IMR-90 (cell line): ENCODE data around the gene C9orf50. TPM values are rescaled to one million over a fixed set of nuclear protein-coding genes. Genes with fewer than 3 reads are reported as not detected.

Experiments used
- ATAC-seq: fragments of 200-7000 bp; cut with Tn5 transposase; 2 replicates; pipeline ENCODE4 v1.9.1; 2020; ENCODE audit warnings: low read depth, mild to moderate bottlenecking, moderate library complexity
- BruUV-seq: library from RNA; stranded (reverse); fragments of 400-500 nt; replicated peaks from 2 replicates; lab custom pipeline; 2021; lab: Mats Ljungman, UMichigan
- CTCF ChIA-PET: fragments of 300-600 bp; formaldehyde crosslinking; extraction: SDS; loops from one replicate; lab custom pipeline; 2021; ENCODE audit warnings: antibody characterized with exemption; lab: Yijun Ruan, JAX
- POLR2A ChIA-PET: fragments of 300-600 bp; sonication (Branson Sonifier 250); formaldehyde crosslinking; loops from one replicate; lab custom pipeline; 2022; ENCODE audit warnings: antibody characterized with exemption; ENCODE audit not compliant: unreplicated experiment; lab: Charles Lee
- DNase-seq: peaks from one replicate; pipeline ENCODE4 v3.0.0; 2013
- H2AFZ ChIP-seq: replicated peaks from 2 replicates; pipeline ENCODE3; 2013; ENCODE audit warnings: low read length, mild to moderate bottlenecking; ENCODE audit not compliant: poor library complexity
- H2AK5ac ChIP-seq: 2 replicates; pipeline ENCODE4 v1.6.1; 2013; ENCODE audit warnings: low read depth, low read length, inconsistent platforms
- H2AK9ac ChIP-seq: replicated peaks from 2 replicates; pipeline ENCODE3; 2013; ENCODE audit warnings: mild to moderate bottlenecking, low read depth, low read length, moderate library complexity; ENCODE audit not compliant: poor library complexity
- H2BK120ac ChIP-seq: 2 replicates; pipeline ENCODE4 v1.6.1; 2013; ENCODE audit warnings: low read depth, low read length, inconsistent platforms
- H2BK15ac ChIP-seq: 3 replicates; pipeline ENCODE4 v1.6.1; 2013; ENCODE audit warnings: low read depth, low read length, inconsistent platforms
- H2BK20ac ChIP-seq: 2 replicates; pipeline ENCODE4 v1.6.1; 2013; ENCODE audit warnings: low read depth, mild to moderate bottlenecking, inconsistent platforms, low read length, moderate library complexity
- H2BK5ac ChIP-seq: 2 replicates; pipeline ENCODE4 v1.6.1; 2013; ENCODE audit warnings: mild to moderate bottlenecking, low read depth, low read length, inconsistent platforms; ENCODE audit not compliant: poor library complexity, severe bottlenecking
- H3K14ac ChIP-seq: replicated peaks from 2 replicates; pipeline ENCODE4 v1.6.1; 2013; ENCODE audit warnings: low read depth, low read length, inconsistent platforms
- H3K18ac ChIP-seq: 2 replicates; pipeline ENCODE4 v1.6.1; 2013; ENCODE audit warnings: low read depth, low read length, control low read depth
- H3K23ac ChIP-seq: 2 replicates; pipeline ENCODE4 v1.6.1; 2013; ENCODE audit warnings: low read depth, low read length, inconsistent platforms
- H3K27ac ChIP-seq: 2 replicates; pipeline ENCODE4 v1.5.1; 2013; ENCODE audit warnings: mild to moderate bottlenecking, control low read depth, low read length; ENCODE audit not compliant: insufficient read depth
- H3K27me3 ChIP-seq: 2 replicates; pipeline ENCODE4 v1.6.1; 2013; ENCODE audit warnings: low read length; ENCODE audit not compliant: control insufficient read depth, insufficient read depth
- H3K36me3 ChIP-seq: 2 replicates; pipeline ENCODE4 v1.6.1; 2013; ENCODE audit warnings: low read length, mixed read lengths; ENCODE audit not compliant: control insufficient read depth, insufficient read depth
- H3K4ac ChIP-seq: 2 replicates; pipeline ENCODE4 v1.6.1; 2013; ENCODE audit warnings: low read depth, low read length, inconsistent platforms
- H3K4me1 ChIP-seq: 2 replicates; pipeline ENCODE4 v1.6.1; 2013; ENCODE audit warnings: low read length, mixed read lengths; ENCODE audit not compliant: control insufficient read depth, insufficient read depth
- H3K4me2 ChIP-seq: 2 replicates; pipeline ENCODE4 v1.6.1; 2013; ENCODE audit warnings: low read depth, mild to moderate bottlenecking, control low read depth, low read length, moderate library complexity
- H3K4me3 ChIP-seq: 2 replicates; pipeline ENCODE4 v1.5.1; 2013; ENCODE audit warnings: low read depth, mild to moderate bottlenecking, control low read depth, low read length, moderate library complexity; ENCODE audit not compliant: insufficient read depth
- H3K56ac ChIP-seq: 2 replicates; pipeline ENCODE4 v1.6.1; 2013; ENCODE audit warnings: low read length, inconsistent platforms; ENCODE audit not compliant: insufficient read depth; ENCODE audit errors: extremely low read depth
- H3K79me1 ChIP-seq, 2 experiments: 2 replicates each; pipeline ENCODE4 v1.6.1; 2013; ENCODE audit warnings: low read length in 2 of 2, inconsistent platforms in 1 of 2, low read depth in 1 of 2
- H3K9ac ChIP-seq: 2 replicates; pipeline ENCODE4 v1.6.1; 2013; ENCODE audit warnings: low read depth, low read length, control low read depth
- H3K9me1 ChIP-seq: 2 replicates; pipeline ENCODE4 v1.6.1; 2013; ENCODE audit warnings: low read length, inconsistent platforms; ENCODE audit not compliant: insufficient read depth
- H3K9me3 ChIP-seq: 2 replicates; pipeline ENCODE4 v1.6.1; 2013; ENCODE audit warnings: low read length; ENCODE audit not compliant: control insufficient read depth, insufficient read depth
- H4K20me1 ChIP-seq: 2 replicates; pipeline ENCODE4 v1.6.1; 2013; ENCODE audit warnings: low read length, inconsistent platforms; ENCODE audit not compliant: insufficient read depth
- H4K5ac ChIP-seq: 2 replicates; pipeline ENCODE4 v1.6.1; 2013; ENCODE audit warnings: mild to moderate bottlenecking, low read depth, low read length, control low read depth
- H4K8ac ChIP-seq, 2 experiments: 2 replicates each; pipeline ENCODE4 v1.6.1; 2013; ENCODE audit warnings: low read depth in 2 of 2, low read length in 2 of 2, control low read depth in 1 of 2, inconsistent platforms in 1 of 2
- H4K91ac ChIP-seq: 2 replicates; pipeline ENCODE4 v1.6.1; 2013; ENCODE audit warnings: low read depth, low read length, inconsistent platforms; ENCODE audit not compliant: insufficient read depth
- CEBPB ChIP-seq: IDR thresholded peaks from 2 replicates; pipeline ENCODE4 v1.6.1; 2012; ENCODE audit warnings: low read depth, low read length, improper control_type of control experiment
- CHD1 ChIP-seq: IDR thresholded peaks from 2 replicates; pipeline ENCODE4 v1.6.1; 2012; ENCODE audit warnings: low read depth, low read length, improper control_type of control experiment
- ELK1 ChIP-seq: fragments of 150-350 bp; IDR thresholded peaks from 2 replicates; pipeline ENCODE4 v1.6.1; 2016; ENCODE audit warnings: low read depth, mild to moderate bottlenecking, low read length, moderate library complexity, borderline replicate concordance
- FOS ChIP-seq: fragments of 150-350 bp; IDR thresholded peaks from 2 replicates; pipeline ENCODE4 v1.6.1; 2016; ENCODE audit warnings: low read depth, low read length
- MXI1 ChIP-seq: IDR thresholded peaks from 2 replicates; pipeline ENCODE4 v1.6.1; 2012; ENCODE audit warnings: low read depth, mild to moderate bottlenecking, low read length, moderate library complexity, borderline replicate concordance
- NFE2L2 ChIP-seq: fragments of 150-350 bp; IDR thresholded peaks from 2 replicates; pipeline ENCODE4 v1.6.1; 2016; ENCODE audit warnings: low read depth, mild to moderate bottlenecking, low read length
- RCOR1 ChIP-seq: IDR thresholded peaks from 2 replicates; pipeline ENCODE4 v1.6.1; 2012; ENCODE audit warnings: mild to moderate bottlenecking, low read length, improper control_type of control experiment; ENCODE audit not compliant: insufficient replicate concordance
- RFX5 ChIP-seq: IDR thresholded peaks from 2 replicates; pipeline ENCODE4 v1.8.0; 2012; ENCODE audit warnings: low read depth, mild to moderate bottlenecking, low read length, moderate library complexity
- WGBS, 2 experiments: methylation state at CpG; one replicate each; pipeline versions ENCODE4 v1.1.5 to v1.1.7; 2013; ENCODE audit warnings: missing lambda C conversion rate in 2 of 2; ENCODE audit not compliant: insufficient read length in 1 of 2; ENCODE audit errors: extremely low coverage in 2 of 2; 5-methylcytosine and 5-hydroxymethylcytosine counted together
- dilution Hi-C: fragments of 300-500 bp; cut with HindIII; formaldehyde crosslinking; loops from one replicate; pipeline ENCODE4 v1.14.3; 2018; ENCODE audit warnings: low sequenced_read_pairs; ENCODE audit not compliant: unreplicated experiment
- in situ Hi-C: fragments of 300-500 bp; cut with MboI; formaldehyde crosslinking; loops from 3 replicates; pipeline ENCODE4 v1.14.3; 2019; ENCODE audit warnings: low sequenced_read_pairs, inconsistent platforms, mixed read lengths
- intact Hi-C: fragments of 100-400 bp; cut with micrococcal nuclease; formaldehyde crosslinking; loops from 2 replicates; pipeline ENCODE4 v1.10.0; 2022
- polyA plus RNA-seq, 3 experiments: library from polyadenylated mRNA; depleted of rRNA; stranded (reverse); fragments of >200 nt; gene quantifications; 2 replicates each; pipeline ENCODE4 v1.2.3, GENCODE V29; 2012; ENCODE audit warnings: low replicate concordance in 1 of 3
- total RNA-seq: library from RNA; depleted of rRNA; stranded (reverse); fragments of >200 nt; gene quantifications from 2 replicates; pipeline ENCODE4 v1.2.3, GENCODE V29; 2012
- TF ChIP-seq, protein P1 (sequence below): conservative IDR thresholded peaks from 2 replicates; pipeline ENCODE4 v1.5.1; 2012; ENCODE audit warnings: mild to moderate bottlenecking, low read depth, low read length, improper control_type of control experiment

The C9orf50 gene
- total and polyA plus RNA-seq, 2 of the 4 experiments (the other 2 are of a cell fraction) = 0.09 TPM; not detected in 1

DNA sequence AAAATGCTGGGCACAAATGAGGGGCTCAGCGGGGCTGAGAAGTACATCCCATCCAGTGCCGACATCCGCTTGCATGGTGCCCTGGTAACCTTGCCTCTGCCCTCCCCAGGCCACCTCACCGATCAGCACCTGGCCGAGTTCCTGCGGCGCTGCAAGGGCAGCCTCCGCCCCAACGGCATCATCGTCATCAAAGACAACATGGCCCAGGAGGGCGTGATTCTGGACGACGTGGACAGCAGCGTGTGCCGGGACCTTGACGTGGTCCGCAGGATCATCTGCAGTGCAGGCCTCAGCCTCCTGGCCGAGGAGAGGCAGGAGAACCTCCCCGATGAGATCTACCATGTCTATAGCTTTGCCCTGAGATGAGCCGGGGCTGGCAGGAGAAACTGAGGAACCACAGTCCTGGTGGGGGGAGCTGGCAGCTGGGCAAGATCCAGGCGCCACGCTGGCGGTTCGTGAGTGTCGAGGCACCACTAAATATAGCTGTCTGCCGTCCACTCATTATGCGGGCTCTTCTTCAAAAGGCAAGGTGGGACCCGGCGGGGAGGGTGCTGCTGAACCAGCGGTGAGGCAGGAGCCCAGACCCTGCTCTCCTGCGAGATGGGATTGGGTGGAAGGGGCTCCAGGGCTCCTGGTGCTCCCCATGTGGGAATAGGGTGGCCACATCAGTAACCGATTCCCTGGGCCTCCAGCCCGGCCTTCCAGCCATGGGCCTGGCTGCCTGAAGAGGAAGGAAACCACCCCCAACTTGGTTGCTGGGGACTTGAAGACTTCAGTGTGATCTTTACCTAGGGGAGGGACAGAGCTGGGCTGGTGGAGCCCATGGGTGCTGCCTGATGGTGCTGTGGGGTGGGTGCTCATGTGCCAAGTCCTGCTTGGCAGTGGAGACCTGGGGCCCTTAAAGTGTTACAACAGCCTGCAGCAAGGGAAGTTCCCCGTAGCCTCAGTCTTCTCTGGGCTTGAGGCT is 14.5 kb upstream of the C9orf50 start:
- Histone ChIP-seq H4K20me1 (peaks cover 94% of the 10 kb centered on the region), H3K27me3 (no peaks in the 10 kb centered on the region), H4K5ac (no peak overlapping the region), H3K56ac (no peak overlapping the region), H3K36me3 (peaks cover 68% of the 10 kb centered on the region), H3K4ac (no peak overlapping the region), H3K9me3 (no peaks in the 10 kb centered on the region), H3K18ac (no peak overlapping the region), H3K23ac (no peak overlapping the region), H3K4me2 (no peak overlapping the region), H4K8ac (no peak overlapping the region), H2BK15ac (no peak overlapping the region), H3K9me1 (peaks cover 25% of the 10 kb centered on the region), H3K9ac (no peak overlapping the region), H2AK9ac (peak overlapping the region; percentile 50), H2AFZ (no peak overlapping the region), H2BK120ac (no peak overlapping the region), H3K79me1 (peaks cover 20 to 95% of the 10 kb centered on the region in 2 experiments), H2AK5ac (no peak overlapping the region), H3K4me1 (peaks cover 27% of the 10 kb centered on the region), H3K27ac (no peak overlapping the region), H2BK20ac (no peak overlapping the region), H3K4me3 (no peak overlapping the region), H3K14ac (no peak overlapping the region), H2BK5ac (no peak overlapping the region), H4K91ac (no peak overlapping the region)
- dilution Hi-C loops (no loop called here), in situ Hi-C loops (no loop called here), intact Hi-C loops (no loop called here)
- TF ChIP-seq NFE2L2 (no peak), MXI1 (no peak), RFX5 (no peak), RCOR1 (no peak), FOS (no peak), ELK1 (no peak), CHD1 (no peak), CEBPB (no peak)
- TF ChIP-seq, protein P1, sequence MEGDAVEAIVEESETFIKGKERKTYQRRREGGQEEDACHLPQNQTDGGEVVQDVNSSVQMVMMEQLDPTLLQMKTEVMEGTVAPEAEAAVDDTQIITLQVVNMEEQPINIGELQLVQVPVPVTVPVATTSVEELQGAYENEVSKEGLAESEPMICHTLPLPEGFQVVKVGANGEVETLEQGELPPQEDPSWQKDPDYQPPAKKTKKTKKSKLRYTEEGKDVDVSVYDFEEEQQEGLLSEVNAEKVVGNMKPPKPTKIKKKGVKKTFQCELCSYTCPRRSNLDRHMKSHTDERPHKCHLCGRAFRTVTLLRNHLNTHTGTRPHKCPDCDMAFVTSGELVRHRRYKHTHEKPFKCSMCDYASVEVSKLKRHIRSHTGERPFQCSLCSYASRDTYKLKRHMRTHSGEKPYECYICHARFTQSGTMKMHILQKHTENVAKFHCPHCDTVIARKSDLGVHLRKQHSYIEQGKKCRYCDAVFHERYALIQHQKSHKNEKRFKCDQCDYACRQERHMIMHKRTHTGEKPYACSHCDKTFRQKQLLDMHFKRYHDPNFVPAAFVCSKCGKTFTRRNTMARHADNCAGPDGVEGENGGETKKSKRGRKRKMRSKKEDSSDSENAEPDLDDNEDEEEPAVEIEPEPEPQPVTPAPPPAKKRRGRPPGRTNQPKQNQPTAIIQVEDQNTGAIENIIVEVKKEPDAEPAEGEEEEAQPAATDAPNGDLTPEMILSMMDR = no peak
- no peak for ATAC-seq
- no peak for DNase-seq
- 95% methylated on average over 29 of the region's 34 CpGs; no CpG with 5 or more reads in 1 of the 2 experiments for WGBS, 2 experiments
- BruUV-seq = no TSS peak
- CTCF ChIA-PET = no interaction called here
- POLR2A ChIA-PET = no interaction called here
